Peyer's patch (tissue), 4 donors: ENCODE data around the gene ZNF76.

Source experiments
- CTCF ChIP-seq, 6 experiments: fragments of 450-650 bp in 4 of 6; fragments of 200-600 bp in 2 of 6; sonication (generic) in 1 of 6; IDR thresholded peaks; one replicate each; pipeline ENCODE4 v1.5.1; 2017 to 2019; ENCODE audit warnings: antibody characterized with exemption in 6 of 6, mild to moderate bottlenecking in 3 of 6, moderate library complexity in 1 of 6
- POLR2A ChIP-seq, 2 donors: fragments of 450-650 bp; IDR thresholded peaks; one replicate each; pipeline ENCODE4 v1.5.1; 2017; ENCODE audit warnings: antibody characterized with exemption in 2 of 2, mild to moderate bottlenecking in 2 of 2, moderate library complexity in 2 of 2

- TF ChIP-seq POLR2A (IDR thresholded peaks at IDR 0.05): peak; percentile 64 to 83
- TF ChIP-seq CTCF (IDR thresholded peaks at IDR 0.05): peak; percentile 95 to 100 (median 99)
These were observed 82.9 kb downstream of the ZNF76 start, which contains the start of gene PPARD for GRCh38 chr6:35342258-35343091.
